Measurements from ENCODE around the gene GPR137.

GRCh38 chr11:64298966-64299846, 13.6 kb downstream of the GPR137 start:
- no peak for TF ChIP-seq JUNB (IDR thresholded peaks at IDR 0.05)
- TF ChIP-seq POLR2A (IDR thresholded peaks at IDR 0.05; ENCODE audit: low read length): no peak
- TF ChIP-seq HMGXB4 (CRISPR knock-in tag; IDR thresholded peaks at IDR 0.05; ENCODE audit: borderline replicate concordance): no peak

Data from A549 (cell line).